IPS DF 6.9 (cell line): Measurements from ENCODE around the gene COL8A1.

Experiments
- DNase-seq: peaks from one replicate; pipeline ENCODE4 v3.0.0-alpha.2; 2013; ENCODE audit warnings: low read depth, low spot score
- H3K27ac ChIP-seq: one replicate; pipeline ENCODE4 v1.5.1; 2013; ENCODE audit warnings: low read length, control low read depth
- H3K27me3 ChIP-seq: 2 replicates; pipeline ENCODE4 v1.6.1; 2013; ENCODE audit warnings: mild to moderate bottlenecking, low read length; ENCODE audit not compliant: control insufficient read depth, insufficient read depth
- H3K36me3 ChIP-seq: 2 replicates; pipeline ENCODE4 v1.6.1; 2013; ENCODE audit warnings: low read length; ENCODE audit not compliant: control insufficient read depth, insufficient read depth
- H3K4me1 ChIP-seq: 2 replicates; pipeline ENCODE4 v1.6.1; 2013; ENCODE audit warnings: low read length; ENCODE audit not compliant: control insufficient read depth, insufficient read depth
- H3K4me3 ChIP-seq: 2 replicates; pipeline ENCODE4 v1.5.1; 2013; ENCODE audit warnings: mild to moderate bottlenecking, low read length
- H3K9me3 ChIP-seq: 2 replicates; pipeline ENCODE4 v1.6.1; 2013; ENCODE audit warnings: low read length, inconsistent platforms; ENCODE audit not compliant: control insufficient read depth, insufficient read depth
- WGBS: extraction: QIAGEN DNeasy Blood & Tissue Kit; methylation state at CpG from one replicate; pipeline ENCODE4 v1.1.7; 2013; ENCODE audit warnings: mixed read lengths, missing lambda C conversion rate; ENCODE audit not compliant: insufficient read length, insufficient coverage; 5-methylcytosine and 5-hydroxymethylcytosine counted together

Gene COL8A1

GRCh38 chr3:99706410-99706809 lies 68.0 kb downstream of the COL8A1 start:
- Histone ChIP-seq H3K27me3 (no peaks in the 10 kb centered on the region), H3K27ac (no peak overlapping the region), H3K9me3 (no peaks in the 10 kb centered on the region), H3K36me3 (no peaks in the 10 kb centered on the region), H3K4me1 (no peaks in the 10 kb centered on the region), H3K4me3 (no peak overlapping the region)
- WGBS = no CpG with 5 or more reads among the region's 1 CpG
- DNase-seq = no peak

GRCh38 chr3:99708207-99708745 lies 69.9 kb downstream of the COL8A1 start:
- Histone ChIP-seq H3K9me3 (no peaks in the 10 kb centered on the region), H3K27ac (no peak overlapping the region), H3K36me3 (no peaks in the 10 kb centered on the region), H3K4me3 (no peak overlapping the region), H3K4me1 (no peaks in the 10 kb centered on the region), H3K27me3 (no peaks in the 10 kb centered on the region)
- WGBS = no CpG with 5 or more reads among the region's 4 CpGs
- DNase-seq = no peak

GRCh38 chr3:99709686-99710085 lies 71.3 kb downstream of the COL8A1 start:
- WGBS = no CpG with 5 or more reads among the region's 1 CpG
- Histone ChIP-seq H3K27ac (no peak overlapping the region), H3K4me1 (no peaks in the 10 kb centered on the region), H3K9me3 (no peaks in the 10 kb centered on the region), H3K4me3 (no peak overlapping the region), H3K36me3 (no peaks in the 10 kb centered on the region), H3K27me3 (no peaks in the 10 kb centered on the region)
- DNase-seq = no peak

- WGBS = no CpG with 5 or more reads among the region's 3 CpGs
- no peak for DNase-seq
- H3K4me3 ChIP-seq = no peak overlapping the region
Measured at GRCh38 chr3:99710094-99710493, 71.7 kb downstream of the COL8A1 start.

GRCh38 chr3:99711351-99711750 lies 73.0 kb downstream of the COL8A1 start:
- Histone ChIP-seq H3K27me3 (no peaks in the 10 kb centered on the region), H3K36me3 (no peaks in the 10 kb centered on the region), H3K9me3 (no peaks in the 10 kb centered on the region), H3K4me3 (no peak overlapping the region), H3K4me1 (no peaks in the 10 kb centered on the region), H3K27ac (no peak overlapping the region)
- DNase-seq = no peak
- 100% methylated on average over 1 of the region's 4 CpGs for WGBS

More at GRCh38 chr3:99710094-99710493, 71.7 kb downstream of the COL8A1 start:
- H3K27ac ChIP-seq = no peak overlapping the region
- H3K9me3 ChIP-seq = no peaks in the 10 kb centered on the region
- no peaks in the 10 kb centered on the region for H3K4me1 ChIP-seq
- H3K27me3 ChIP-seq = no peaks in the 10 kb centered on the region
- no peaks in the 10 kb centered on the region for H3K36me3 ChIP-seq

GRCh38 chr3:99712291-99712954 lies 74.0 kb downstream of the COL8A1 start:
- Histone ChIP-seq H3K4me1 (no peaks in the 10 kb centered on the region; the same call in 1 of the 2 replicates), H3K4me3 (no peak overlapping the region), H3K36me3 (no peaks in the 10 kb centered on the region), H3K27me3 (no peaks in the 10 kb centered on the region), H3K9me3 (no peaks in the 10 kb centered on the region), H3K27ac (no peak overlapping the region)
- WGBS = no CpG with 5 or more reads among the region's 5 CpGs
- DNase-seq = no peak

GRCh38 chr3:99713440-99713839 lies 75.0 kb downstream of the COL8A1 start:
- no peaks in the 10 kb centered on the region for H3K27me3 ChIP-seq
- H3K27ac ChIP-seq = no peak overlapping the region
- no CpG with 5 or more reads among the region's 5 CpGs for WGBS
- H3K4me1 ChIP-seq = no peaks in the 10 kb centered on the region; the same call in 1 of the 2 replicates
- H3K9me3 ChIP-seq = no peaks in the 10 kb centered on the region
- no peaks in the 10 kb centered on the region for H3K36me3 ChIP-seq
- no peak overlapping the region for H3K4me3 ChIP-seq
- DNase-seq = no peak

- Histone ChIP-seq H3K27me3 (no peaks in the 10 kb centered on the region), H3K4me1 (no peaks in the 10 kb centered on the region; the same call in 1 of the 2 replicates), H3K4me3 (no peak overlapping the region), H3K36me3 (no peaks in the 10 kb centered on the region), H3K9me3 (no peaks in the 10 kb centered on the region), H3K27ac (no peak overlapping the region)
- DNase-seq = no peak
- no CpG with 5 or more reads among the region's 1 CpG for WGBS
Measured at GRCh38 chr3:99714146-99714545, 75.8 kb downstream of the COL8A1 start.

GRCh38 chr3:99714575-99714974 lies 76.2 kb downstream of the COL8A1 start:
- Histone ChIP-seq H3K36me3 (no peaks in the 10 kb centered on the region), H3K27ac (no peak overlapping the region), H3K9me3 (no peaks in the 10 kb centered on the region), H3K4me1 (no peaks in the 10 kb centered on the region; the same call in 1 of the 2 replicates), H3K4me3 (no peak overlapping the region), H3K27me3 (no peaks in the 10 kb centered on the region)
- WGBS = no CpG with 5 or more reads among the region's 2 CpGs
- no peak for DNase-seq

- Histone ChIP-seq H3K4me1 (peaks cover 1% of the 10 kb centered on the region; the same call in 1 of the 2 replicates), H3K4me3 (no peak overlapping the region), H3K27me3 (no peaks in the 10 kb centered on the region), H3K27ac (no peak overlapping the region), H3K36me3 (no peaks in the 10 kb centered on the region), H3K9me3 (no peaks in the 10 kb centered on the region)
- WGBS = no CpG with 5 or more reads among the region's 3 CpGs
- no peak for DNase-seq
Measured at GRCh38 chr3:99716463-99716995, 78.1 kb downstream of the COL8A1 start.
